CD4-positive, alpha-beta memory T cell (primary cell): ENCODE measurements around the gene SPTLC2. TPM values are rescaled to one million over a fixed set of nuclear protein-coding genes. Genes with fewer than 3 reads are reported as not detected.

Experiments
- CTCF ChIA-PET: fragments of 350-600 bp; sonication (Branson Sonifier 250); formaldehyde crosslinking; loops from one replicate; lab custom pipeline; 2021; ENCODE audit warnings: inconsistent platforms; ENCODE audit not compliant: partially characterized antibody; lab: Charles Lee
- POLR2A ChIA-PET: fragments of 350-600 bp; sonication (Branson Sonifier 250); formaldehyde crosslinking; loops from one replicate; lab custom pipeline; 2021; ENCODE audit not compliant: partially characterized antibody; lab: Charles Lee
- DNase-seq, 5 donors: peaks; one replicate each; pipeline versions ENCODE4 v3.0.0 to v3.0.0-alpha.2; 2020 to 2022; ENCODE audit warnings: mixed read lengths in 1 of 5
- H3K27ac ChIP-seq: one replicate; pipeline ENCODE4 v1.7.0; 2013; ENCODE audit warnings: low read depth, low read length
- H3K27me3 ChIP-seq: 2 replicates; pipeline ENCODE4 v1.7.0; 2013; ENCODE audit warnings: mild to moderate bottlenecking, low read length, moderate library complexity; ENCODE audit not compliant: insufficient read depth
- H3K36me3 ChIP-seq: 2 replicates; pipeline ENCODE4 v1.7.0; 2013; ENCODE audit warnings: mild to moderate bottlenecking, low read length, moderate library complexity; ENCODE audit not compliant: insufficient read depth
- H3K4me1 ChIP-seq: 2 replicates; pipeline ENCODE4 v1.7.0; 2013; ENCODE audit warnings: mild to moderate bottlenecking, low read length, moderate library complexity; ENCODE audit not compliant: insufficient read depth
- H3K4me3 ChIP-seq, 2 donors: one replicate each; pipeline ENCODE4 v1.7.0; 2013; ENCODE audit warnings: low read length in 2 of 2, mild to moderate bottlenecking in 1 of 2
- H3K9me3 ChIP-seq, 2 donors: one replicate each; pipeline ENCODE4 v1.7.0; 2013; ENCODE audit warnings: low read length in 2 of 2, control low read depth in 1 of 2; ENCODE audit not compliant: control insufficient read depth in 1 of 2
- H3K27ac Mint-ChIP-seq, 7 donors: one replicate each; pipeline ENCODE4 v1.8.0; 2020 to 2021; ENCODE audit warnings: mixed read lengths in 7 of 7, mild to moderate bottlenecking in 6 of 7, inconsistent platforms in 3 of 7, moderate library complexity in 3 of 7
- H3K27me3 Mint-ChIP-seq, 2 donors: one replicate each; pipeline ENCODE4 v1.8.0; 2020 to 2021; ENCODE audit warnings: mixed read lengths in 2 of 2
- H3K36me3 Mint-ChIP-seq, 2 donors: one replicate each; pipeline ENCODE4 v1.8.0; 2020 to 2021; ENCODE audit warnings: mixed read lengths in 2 of 2, inconsistent platforms in 1 of 2, mild to moderate bottlenecking in 1 of 2
- H3K4me1 Mint-ChIP-seq, 4 donors: one replicate each; pipeline ENCODE4 v1.8.0; 2020 to 2021; ENCODE audit warnings: mixed read lengths in 4 of 4, mild to moderate bottlenecking in 1 of 4
- H3K4me3 Mint-ChIP-seq, 8 donors: one replicate each; pipeline ENCODE4 v1.8.0; 2020 to 2021; ENCODE audit warnings: mixed read lengths in 8 of 8, mild to moderate bottlenecking in 7 of 8, moderate library complexity in 6 of 8, inconsistent platforms in 3 of 8
- H3K9me3 Mint-ChIP-seq, 8 donors: one replicate each; pipeline ENCODE4 v1.8.0; 2020 to 2021; ENCODE audit warnings: mixed read lengths in 8 of 8, mild to moderate bottlenecking in 5 of 8, inconsistent platforms in 3 of 8, moderate library complexity in 1 of 8
- intact Hi-C: fragments of 100-400 bp; cut with micrococcal nuclease; formaldehyde crosslinking; loops from one replicate; pipeline ENCODE4 v1.15.1; 2023
- polyA plus RNA-seq, 2 donors: library from polyadenylated mRNA; unstranded; fragments of 300-500 nt; fragmentation: Illumina TruSeq; gene quantifications; one replicate each; pipeline ENCODE4 v1.2.3, GENCODE V29; 2021
- total RNA-seq, 2 experiments: library from RNA; stranded (reverse); gene quantifications; one replicate each; pipeline ENCODE4 v1.2.3, GENCODE V29; 2021

SPTLC2 gene
- total and polyA plus RNA-seq, 4 experiments from 2014 or later = 11.2 to 31.3 (median 24.8) TPM

GRCh38 chr14:77475432-77476115, 140.9 kb downstream of the SPTLC2 start:
- H3K36me3 ChIP-seq = no peaks in the 10 kb centered on the region
- ChIA-PET POLR2A (no interaction called here), CTCF (no interaction called here)
- Mint-ChIP-seq H3K4me1 (no peaks in the 10 kb centered on the region), H3K9me3 (no peaks in the 10 kb centered on the region), H3K4me3 (no peak overlapping the region), H3K36me3 (no peaks in the 10 kb centered on the region), H3K27ac (no peak overlapping the region), H3K27me3 (no peaks in the 10 kb centered on the region)
- intact Hi-C loops = no loop called here
- no peak overlapping the region for H3K27ac ChIP-seq
- H3K27me3 ChIP-seq = no peaks in the 10 kb centered on the region
- H3K4me3 ChIP-seq = no peak overlapping the region
- no peaks in the 10 kb centered on the region for H3K9me3 ChIP-seq
- H3K4me1 ChIP-seq = no peaks in the 10 kb centered on the region
- no peak for DNase-seq

GRCh38 chr14:77474479-77475177, 141.8 kb downstream of the SPTLC2 start:
- Histone ChIP-seq H3K36me3 (peaks cover 1% of the 10 kb centered on the region), H3K4me3 (no peak overlapping the region), H3K4me1 (no peaks in the 10 kb centered on the region), H3K27me3 (no peaks in the 10 kb centered on the region), H3K9me3 (no peaks in the 10 kb centered on the region), H3K27ac (no peak overlapping the region)
- Mint-ChIP-seq H3K4me1 (no peaks in the 10 kb centered on the region), H3K9me3 (no peaks in the 10 kb centered on the region), H3K4me3 (no peak overlapping the region), H3K27ac (no peak overlapping the region), H3K27me3 (no peaks in the 10 kb centered on the region), H3K36me3 (peaks cover 0 to 2% of the 10 kb centered on the region in 2 donors)
- no peak for DNase-seq
- ChIA-PET CTCF (no interaction called here), POLR2A (no interaction called here)
- intact Hi-C loops = no loop called here

GRCh38 chr14:77473921-77474320, 142.5 kb downstream of the SPTLC2 start:
- H3K27ac ChIP-seq = no peak overlapping the region
- peaks cover 8% of the 10 kb centered on the region for H3K36me3 ChIP-seq
- Mint-ChIP-seq H3K4me3 (no peak overlapping the region), H3K9me3 (no peaks in the 10 kb centered on the region), H3K27ac (no peak overlapping the region), H3K36me3 (peaks cover 6 to 9% of the 10 kb centered on the region in 2 donors), H3K4me1 (peaks cover 0 to 3% (median 0%) of the 10 kb centered on the region in 4 donors), H3K27me3 (no peaks in the 10 kb centered on the region)
- no peak overlapping the region for H3K4me3 ChIP-seq
- intact Hi-C loops = no loop called here
- POLR2A ChIA-PET = no interaction called here
- CTCF ChIA-PET = no interaction called here
- no peak for DNase-seq
- no peaks in the 10 kb centered on the region for H3K9me3 ChIP-seq
- no peaks in the 10 kb centered on the region for H3K27me3 ChIP-seq
- no peaks in the 10 kb centered on the region for H3K4me1 ChIP-seq

GRCh38 chr14:77470224-77470870, 146.1 kb downstream of the SPTLC2 start:
- Mint-ChIP-seq H3K27me3 (no peaks in the 10 kb centered on the region), H3K4me3 (no peak overlapping the region), H3K27ac (no peak overlapping the region), H3K4me1 (peaks cover 0 to 5% (median 0%) of the 10 kb centered on the region in 4 donors), H3K9me3 (no peaks in the 10 kb centered on the region), H3K36me3 (peaks cover 30 to 39% of the 10 kb centered on the region in 2 donors)
- Histone ChIP-seq H3K27me3 (no peaks in the 10 kb centered on the region), H3K4me3 (no peak overlapping the region), H3K36me3 (peaks cover 33% of the 10 kb centered on the region), H3K9me3 (no peaks in the 10 kb centered on the region), H3K27ac (no peak overlapping the region), H3K4me1 (no peaks in the 10 kb centered on the region)
- intact Hi-C loops = no loop called here
- CTCF ChIA-PET = no interaction called here
- POLR2A ChIA-PET = no interaction called here
- DNase-seq = no peak

GRCh38 chr14:77469539-77469938, 146.9 kb downstream of the SPTLC2 start:
- Mint-ChIP-seq H3K9me3 (no peaks in the 10 kb centered on the region), H3K4me1 (peaks cover 0 to 5% (median 0%) of the 10 kb centered on the region in 4 donors), H3K27me3 (no peaks in the 10 kb centered on the region), H3K36me3 (peaks cover 37 to 47% of the 10 kb centered on the region in 2 donors), H3K27ac (peak overlapping the region in 1 of 7 donors; percentile 67), H3K4me3 (no peak overlapping the region)
- Histone ChIP-seq H3K36me3 (peaks cover 41% of the 10 kb centered on the region), H3K9me3 (no peaks in the 10 kb centered on the region), H3K4me3 (no peak overlapping the region), H3K27ac (no peak overlapping the region), H3K27me3 (no peaks in the 10 kb centered on the region), H3K4me1 (no peaks in the 10 kb centered on the region)
- ChIA-PET CTCF (no interaction called here), POLR2A (no interaction called here)
- intact Hi-C loops = no loop called here
- DNase-seq = no peak

- intact Hi-C loops = no loop called here
- peaks cover 40 to 51% of the 10 kb centered on the region in 2 donors for H3K36me3 Mint-ChIP-seq
- no peaks in the 10 kb centered on the region for H3K9me3 ChIP-seq
- peaks cover 0 to 5% (median 0%) of the 10 kb centered on the region in 4 donors for H3K4me1 Mint-ChIP-seq
- no peak overlapping the region for H3K27ac ChIP-seq
- ChIA-PET CTCF (no interaction called here), POLR2A (no interaction called here)
- no peaks in the 10 kb centered on the region for H3K4me1 ChIP-seq
- H3K4me3 ChIP-seq = no peak overlapping the region
- DNase-seq = no peak
- H3K9me3 Mint-ChIP-seq = no peaks in the 10 kb centered on the region
- H3K27ac Mint-ChIP-seq = peak overlapping the region in 1 of 7 donors; percentile 77
- H3K4me3 Mint-ChIP-seq = no peak overlapping the region
- peaks cover 45% of the 10 kb centered on the region for H3K36me3 ChIP-seq
- H3K27me3 Mint-ChIP-seq = no peaks in the 10 kb centered on the region
- H3K27me3 ChIP-seq = no peaks in the 10 kb centered on the region
These were observed 147.4 kb downstream of the SPTLC2 start for GRCh38 chr14:77469067-77469505.

- Mint-ChIP-seq H3K27me3 (no peaks in the 10 kb centered on the region), H3K4me1 (peaks cover 0 to 5% (median 0%) of the 10 kb centered on the region in 4 donors), H3K4me3 (no peak overlapping the region), H3K36me3 (peaks cover 46 to 60% of the 10 kb centered on the region in 2 donors), H3K9me3 (no peaks in the 10 kb centered on the region), H3K27ac (no peak overlapping the region)
- no peaks in the 10 kb centered on the region for H3K4me1 ChIP-seq
- no peak overlapping the region for H3K27ac ChIP-seq
- H3K36me3 ChIP-seq = peaks cover 56% of the 10 kb centered on the region
- DNase-seq = no peak
- H3K4me3 ChIP-seq = no peak overlapping the region
- no peaks in the 10 kb centered on the region for H3K27me3 ChIP-seq
- intact Hi-C loops = no loop called here
- no peaks in the 10 kb centered on the region for H3K9me3 ChIP-seq
- CTCF ChIA-PET = interaction anchor here (1.6 kb wide), 1 partner anchor 8 kb away, joined by 5 read pairs; no protein-coding TSS in a partner anchor
- POLR2A ChIA-PET = no interaction called here
These were observed 148.6 kb downstream of the SPTLC2 start for GRCh38 chr14:77467801-77468200.
